Thyroid gland (tissue), 4 donors: ENCODE data around the gene PTPRG.

Source experiments
- POLR2A ChIP-seq, 2 donors: fragments of 450-650 bp; IDR thresholded peaks; one replicate each; pipeline ENCODE4 v1.6.1; 2017; ENCODE audit warnings: antibody characterized with exemption in 2 of 2, mild to moderate bottlenecking in 2 of 2, moderate library complexity in 1 of 2
- TF ChIP-seq, protein P1 (sequence below), 6 experiments: fragments of 200-600 bp in 3 of 6; fragments of 450-650 bp in 3 of 6; sonication (generic) in 3 of 6; IDR thresholded peaks; one replicate each; pipeline ENCODE4 v1.5.1; 2016 to 2019; ENCODE audit warnings: antibody characterized with exemption in 6 of 6, mild to moderate bottlenecking in 2 of 6, inconsistent platforms in 1 of 6, moderate library complexity in 1 of 6

DNA sequence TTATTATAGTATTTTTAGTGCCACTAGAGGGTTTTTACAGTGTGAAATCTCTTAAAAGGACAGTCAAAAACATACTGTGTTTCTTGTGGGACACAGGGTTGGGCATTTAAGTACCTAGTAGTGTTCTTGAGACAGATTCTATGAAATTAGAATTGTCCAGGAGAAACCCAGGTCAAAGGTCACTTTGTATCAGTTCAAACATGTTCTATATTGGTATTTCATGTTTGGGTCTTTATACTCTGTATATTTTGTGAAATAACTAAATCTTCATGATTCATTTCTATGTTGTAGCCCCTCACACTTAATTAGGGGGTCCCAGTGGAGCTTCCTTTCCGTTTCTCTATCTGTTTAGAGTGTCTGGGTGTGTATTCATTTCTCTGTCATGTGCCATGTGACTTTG is 171.6 kb downstream of the PTPRG start:
- TF ChIP-seq, protein P1, sequence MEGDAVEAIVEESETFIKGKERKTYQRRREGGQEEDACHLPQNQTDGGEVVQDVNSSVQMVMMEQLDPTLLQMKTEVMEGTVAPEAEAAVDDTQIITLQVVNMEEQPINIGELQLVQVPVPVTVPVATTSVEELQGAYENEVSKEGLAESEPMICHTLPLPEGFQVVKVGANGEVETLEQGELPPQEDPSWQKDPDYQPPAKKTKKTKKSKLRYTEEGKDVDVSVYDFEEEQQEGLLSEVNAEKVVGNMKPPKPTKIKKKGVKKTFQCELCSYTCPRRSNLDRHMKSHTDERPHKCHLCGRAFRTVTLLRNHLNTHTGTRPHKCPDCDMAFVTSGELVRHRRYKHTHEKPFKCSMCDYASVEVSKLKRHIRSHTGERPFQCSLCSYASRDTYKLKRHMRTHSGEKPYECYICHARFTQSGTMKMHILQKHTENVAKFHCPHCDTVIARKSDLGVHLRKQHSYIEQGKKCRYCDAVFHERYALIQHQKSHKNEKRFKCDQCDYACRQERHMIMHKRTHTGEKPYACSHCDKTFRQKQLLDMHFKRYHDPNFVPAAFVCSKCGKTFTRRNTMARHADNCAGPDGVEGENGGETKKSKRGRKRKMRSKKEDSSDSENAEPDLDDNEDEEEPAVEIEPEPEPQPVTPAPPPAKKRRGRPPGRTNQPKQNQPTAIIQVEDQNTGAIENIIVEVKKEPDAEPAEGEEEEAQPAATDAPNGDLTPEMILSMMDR (IDR thresholded peaks at IDR 0.05) = no peak
- TF ChIP-seq POLR2A (IDR thresholded peaks at IDR 0.05) = no peak
